HUES48 (cell line): ENCODE measurements around the gene CFAP54.

Experiments used
- H3K27ac ChIP-seq: one replicate; pipeline ENCODE4 v1.7.0; 2013; ENCODE audit warnings: low read depth, low read length, inconsistent platforms
- H3K27me3 ChIP-seq: 2 replicates; pipeline ENCODE4 v1.6.1; 2013; ENCODE audit warnings: mild to moderate bottlenecking, low read length; ENCODE audit not compliant: control insufficient read depth, insufficient read depth
- H3K36me3 ChIP-seq: 2 replicates; pipeline ENCODE4 v1.6.1; 2013; ENCODE audit warnings: low read length; ENCODE audit not compliant: control insufficient read depth, insufficient read depth
- H3K4me1 ChIP-seq: 2 replicates; pipeline ENCODE4 v1.6.1; 2013; ENCODE audit warnings: mild to moderate bottlenecking, low read length; ENCODE audit not compliant: control insufficient read depth, insufficient read depth
- H3K4me3 ChIP-seq: 2 replicates; pipeline ENCODE4 v1.5.1; 2013; ENCODE audit warnings: mild to moderate bottlenecking, low read depth, low read length
- H3K9ac ChIP-seq: 2 replicates; pipeline ENCODE4 v1.6.1; 2013; ENCODE audit warnings: mild to moderate bottlenecking, low read depth, low read length, moderate library complexity
- H3K9me3 ChIP-seq: 2 replicates; pipeline ENCODE4 v1.6.1; 2013; ENCODE audit warnings: low read length; ENCODE audit not compliant: control insufficient read depth, insufficient read depth

The CFAP54 gene

DNA sequence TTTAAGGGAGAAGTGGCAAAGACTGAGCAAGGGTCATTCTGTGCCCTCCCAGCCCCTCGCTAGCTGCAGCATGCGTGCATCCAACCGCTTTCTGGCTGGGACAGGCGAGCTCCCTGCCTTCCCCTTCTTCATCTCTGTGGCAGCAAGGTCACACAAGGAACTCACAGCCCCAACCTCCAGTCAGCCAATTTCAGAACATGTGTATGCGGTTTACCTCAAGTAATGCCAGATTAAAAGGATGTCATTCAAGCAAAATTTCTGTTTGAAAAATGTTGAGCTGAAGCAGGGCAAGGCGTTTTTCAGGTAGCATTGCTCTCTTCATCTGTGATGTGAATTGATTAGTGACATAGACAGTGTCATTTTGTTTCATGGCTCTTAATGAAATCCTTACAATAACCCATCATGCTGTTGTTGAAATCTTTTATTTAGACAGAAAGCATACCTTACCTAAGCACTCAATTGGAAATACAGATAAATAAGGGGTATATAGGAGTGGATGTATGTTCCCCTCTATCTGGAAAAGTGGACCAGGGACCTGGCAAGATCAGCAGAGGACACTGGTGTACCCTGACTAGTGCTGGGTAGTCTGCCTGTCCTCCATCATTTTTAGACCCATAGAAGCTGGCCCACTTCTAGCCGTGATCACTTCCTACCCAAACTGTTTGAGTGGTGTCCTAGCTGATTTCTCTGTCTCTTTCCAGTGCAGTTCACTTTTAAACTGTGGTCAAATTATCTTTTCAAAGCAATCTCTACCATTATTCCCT lies 334.9 kb downstream of the CFAP54 start:
- no peak overlapping the region for H3K27ac ChIP-seq
- H3K9me3 ChIP-seq = no peaks in the 10 kb centered on the region
- H3K4me3 ChIP-seq = no peak overlapping the region
- no peaks in the 10 kb centered on the region for H3K27me3 ChIP-seq
- H3K36me3 ChIP-seq = no peaks in the 10 kb centered on the region
- H3K9ac ChIP-seq = no peak overlapping the region
- no peaks in the 10 kb centered on the region for H3K4me1 ChIP-seq

DNA sequence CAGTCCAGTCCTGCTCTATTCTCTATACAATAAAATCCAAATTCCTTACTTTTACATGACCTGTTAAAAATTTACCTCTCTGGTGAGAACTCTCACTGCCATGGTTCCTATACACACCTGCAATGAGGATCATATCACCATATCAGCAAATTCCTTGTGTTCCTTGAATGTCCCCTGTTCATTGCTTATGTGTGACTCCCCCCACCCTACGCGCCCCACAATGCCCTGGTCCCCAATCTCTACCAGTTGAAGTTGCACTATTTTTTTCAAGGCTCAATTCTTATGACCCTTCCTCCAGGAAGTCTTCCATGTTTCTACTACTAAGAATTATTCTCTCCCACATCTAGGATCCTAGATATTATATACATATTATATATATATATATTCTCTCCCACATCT lies 335.5 kb downstream of the CFAP54 start:
- Histone ChIP-seq H3K4me3 (no peak overlapping the region), H3K27ac (no peak overlapping the region)

DNA sequence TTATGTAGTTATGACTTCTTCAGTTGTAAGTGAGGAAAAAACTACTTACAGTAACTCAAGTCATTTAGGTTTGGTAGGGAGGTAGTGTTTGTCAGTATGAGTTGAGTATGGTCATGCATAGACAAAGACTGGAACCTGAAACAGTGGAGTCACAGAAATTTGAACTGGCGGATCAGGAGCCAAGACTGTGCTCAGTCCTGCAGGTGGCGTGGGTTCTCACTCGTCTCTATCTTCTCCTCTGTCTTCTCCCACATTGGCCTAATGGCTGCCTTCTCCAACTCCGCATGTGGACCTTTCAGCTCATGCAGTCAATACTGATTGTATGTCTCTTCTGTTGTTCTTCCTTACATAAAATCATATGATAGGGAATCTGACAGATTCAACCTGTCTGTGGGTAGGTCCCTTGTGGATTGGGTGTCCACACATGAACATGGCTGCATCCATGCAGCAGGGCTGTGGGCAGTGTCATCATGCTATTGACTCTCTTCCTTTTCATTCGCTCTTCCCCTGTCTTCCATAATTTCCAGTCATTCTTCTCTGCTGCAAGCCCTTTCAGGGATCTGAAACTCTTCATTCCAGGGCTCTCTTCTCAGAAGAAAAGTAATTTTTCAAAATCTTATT lies 338.9 kb downstream of the CFAP54 start:
- Histone ChIP-seq H3K4me3 (no peak overlapping the region), H3K9ac (no peak overlapping the region), H3K27me3 (no peaks in the 10 kb centered on the region), H3K4me1 (no peaks in the 10 kb centered on the region), H3K9me3 (no peaks in the 10 kb centered on the region), H3K27ac (no peak overlapping the region), H3K36me3 (no peaks in the 10 kb centered on the region)

More for the DNA sequence above, 335.5 kb downstream of the CFAP54 start:
- no peak overlapping the region for H3K9ac ChIP-seq
- H3K36me3 ChIP-seq = no peaks in the 10 kb centered on the region
- H3K27me3 ChIP-seq = no peaks in the 10 kb centered on the region
- H3K4me1 ChIP-seq = no peaks in the 10 kb centered on the region
- H3K9me3 ChIP-seq = no peaks in the 10 kb centered on the region

DNA sequence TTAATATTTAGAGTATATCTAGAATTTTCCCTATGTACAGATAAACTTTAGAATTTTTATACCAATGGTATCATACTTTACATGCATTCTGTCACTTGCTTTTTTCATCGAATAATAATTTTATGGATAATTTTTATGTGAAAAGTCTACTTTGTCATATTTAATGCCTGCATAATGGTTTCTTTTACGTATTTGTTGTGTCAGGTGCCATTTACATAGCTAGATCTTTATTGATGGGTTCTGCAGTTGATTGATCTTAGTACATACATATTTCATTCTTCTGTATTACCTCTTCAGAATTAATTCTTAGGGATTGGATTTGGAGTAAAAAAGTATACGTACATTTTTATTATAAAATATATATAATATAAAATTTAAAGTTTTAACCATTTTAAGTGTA lies 340.0 kb downstream of the CFAP54 start:
- no peak overlapping the region for H3K4me3 ChIP-seq
- H3K27ac ChIP-seq = no peak overlapping the region
- no peak overlapping the region for H3K9ac ChIP-seq
- no peaks in the 10 kb centered on the region for H3K27me3 ChIP-seq
- H3K9me3 ChIP-seq = no peaks in the 10 kb centered on the region
- H3K36me3 ChIP-seq = no peaks in the 10 kb centered on the region
- H3K4me1 ChIP-seq = no peaks in the 10 kb centered on the region

DNA sequence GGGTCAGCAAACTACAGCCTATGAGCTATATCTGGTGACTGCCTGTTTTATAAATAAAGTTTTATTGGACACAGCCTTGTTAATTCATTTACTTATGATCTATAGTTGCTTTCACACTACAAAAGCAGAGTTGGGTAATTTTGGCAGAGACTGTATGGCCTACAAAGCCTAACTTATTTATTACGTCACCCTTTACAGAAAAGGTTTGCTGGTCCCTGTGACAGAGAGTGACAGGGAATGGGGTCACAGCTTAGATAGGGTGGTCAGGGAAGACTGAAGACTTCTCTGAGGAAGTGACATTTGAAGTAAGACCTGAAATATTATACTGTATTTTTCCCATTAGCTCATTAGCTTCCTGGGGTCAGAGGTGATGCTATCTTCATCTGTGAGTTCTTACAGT lies 342.0 kb downstream of the CFAP54 start:
- no peaks in the 10 kb centered on the region for H3K27me3 ChIP-seq
- H3K9me3 ChIP-seq = no peaks in the 10 kb centered on the region
- no peak overlapping the region for H3K4me3 ChIP-seq

DNA sequence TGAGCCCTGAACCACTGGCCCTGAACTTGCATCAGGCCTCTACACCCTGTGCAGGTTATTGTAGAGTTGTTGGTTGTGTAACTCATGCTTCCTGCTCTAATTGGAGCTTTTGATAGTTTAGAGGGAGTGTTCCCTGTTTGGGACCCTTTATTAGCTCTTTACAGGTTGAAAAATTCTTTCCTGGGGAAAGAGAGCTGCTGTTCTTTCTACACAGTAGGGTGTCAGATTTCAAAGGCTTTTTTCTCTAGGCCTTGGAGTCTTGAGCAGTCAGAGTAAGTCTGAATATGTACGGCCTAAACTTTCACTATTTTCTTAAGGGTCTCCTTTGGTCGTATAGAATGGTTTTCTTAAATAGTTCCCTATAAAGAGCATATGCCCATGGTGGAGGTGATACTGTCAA lies 356.9 kb downstream of the CFAP54 start:
- Histone ChIP-seq H3K4me3 (no peak overlapping the region), H3K27ac (no peak overlapping the region), H3K9ac (no peak overlapping the region), H3K9me3 (no peaks in the 10 kb centered on the region), H3K27me3 (no peaks in the 10 kb centered on the region), H3K4me1 (peaks cover 9% of the 10 kb centered on the region), H3K36me3 (no peaks in the 10 kb centered on the region)

More for the DNA sequence above, 342.0 kb downstream of the CFAP54 start:
- Histone ChIP-seq H3K27ac (no peak overlapping the region), H3K36me3 (no peaks in the 10 kb centered on the region), H3K4me1 (no peaks in the 10 kb centered on the region), H3K9ac (no peak overlapping the region)

DNA sequence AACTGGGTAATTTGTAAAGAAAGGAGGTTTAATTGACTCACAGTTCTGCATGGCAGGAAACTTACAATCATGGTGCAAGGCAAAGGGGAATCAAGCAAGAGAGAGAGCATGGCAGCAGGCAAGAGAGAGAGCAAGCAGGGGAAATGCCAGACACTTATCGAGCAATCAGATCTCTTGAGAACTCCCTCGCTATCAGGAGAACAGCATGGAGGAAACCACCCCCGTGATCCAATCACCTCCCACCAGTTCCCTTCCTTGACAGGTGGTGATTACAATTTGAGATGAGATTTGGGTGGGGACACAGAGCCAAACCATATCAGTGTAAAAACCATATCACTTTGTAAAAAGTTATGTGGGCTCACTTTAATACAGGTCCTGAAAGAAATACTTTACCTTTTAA lies 361.3 kb downstream of the CFAP54 start:
- Histone ChIP-seq H3K36me3 (no peaks in the 10 kb centered on the region), H3K27ac (no peak overlapping the region), H3K4me3 (no peak overlapping the region), H3K4me1 (peaks cover 9% of the 10 kb centered on the region), H3K9ac (no peak overlapping the region), H3K27me3 (no peaks in the 10 kb centered on the region), H3K9me3 (no peaks in the 10 kb centered on the region)

DNA sequence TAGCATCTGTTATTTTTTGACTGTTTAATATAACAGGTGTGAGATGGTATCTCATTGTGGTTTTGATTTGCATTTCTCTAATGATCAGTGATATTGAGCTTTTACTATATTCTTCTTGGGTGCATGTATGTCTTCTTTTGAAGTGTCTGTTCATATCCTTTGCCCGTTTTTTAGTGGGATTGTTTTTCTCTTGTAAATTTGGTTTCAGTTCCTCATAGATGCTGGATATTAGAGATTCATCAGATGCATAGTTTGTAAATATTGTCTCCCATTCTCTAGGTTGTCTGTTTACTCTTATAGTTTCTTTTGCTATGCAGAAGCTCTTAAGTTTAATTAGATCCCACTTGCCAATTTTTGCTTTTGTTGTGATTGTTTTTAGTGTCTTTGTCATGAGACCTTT lies 368.8 kb downstream of the CFAP54 start:
- Histone ChIP-seq H3K27me3 (no peaks in the 10 kb centered on the region), H3K9me3 (no peaks in the 10 kb centered on the region), H3K27ac (no peak overlapping the region), H3K9ac (no peak overlapping the region), H3K4me3 (no peak overlapping the region), H3K36me3 (no peaks in the 10 kb centered on the region), H3K4me1 (peaks cover 11% of the 10 kb centered on the region)

DNA sequence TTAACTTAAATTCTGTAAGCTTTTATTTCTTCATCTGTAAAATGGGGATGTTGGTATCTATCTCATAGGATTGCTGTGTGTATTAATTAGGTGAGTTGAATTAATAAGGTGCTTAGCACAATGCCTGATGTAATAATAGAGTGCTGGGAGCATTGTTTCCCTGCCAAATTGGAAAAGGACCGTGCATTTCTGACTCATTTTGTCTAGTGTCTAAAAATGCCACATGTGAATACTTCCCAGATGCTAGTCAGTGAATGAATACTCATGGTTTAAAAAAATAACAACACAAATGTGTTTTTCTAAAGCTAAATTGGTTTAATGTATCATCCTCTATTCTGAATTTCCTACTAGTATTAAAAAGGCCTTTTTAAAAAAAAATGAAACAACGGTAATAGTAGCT lies 372.3 kb downstream of the CFAP54 start:
- Histone ChIP-seq H3K9me3 (no peaks in the 10 kb centered on the region), H3K27ac (no peak overlapping the region), H3K36me3 (no peaks in the 10 kb centered on the region)

DNA sequence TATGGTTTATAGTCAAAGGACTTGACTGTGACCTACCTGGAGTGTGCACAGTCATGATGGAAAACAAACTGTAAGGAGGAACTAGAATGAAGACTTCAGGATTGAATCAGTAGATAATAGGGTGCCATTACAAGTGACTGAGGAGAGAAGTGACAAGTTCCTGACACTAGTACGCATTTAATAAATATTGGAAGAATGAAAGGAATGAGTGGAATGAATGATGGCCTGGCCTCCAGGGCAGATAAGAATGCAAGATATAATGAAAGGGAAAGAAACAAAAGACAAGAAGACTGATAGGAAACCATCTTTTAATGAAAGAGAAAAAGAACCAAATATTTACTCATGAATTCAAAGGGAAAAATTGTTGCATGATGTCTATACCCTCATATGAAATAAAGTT lies 372.9 kb downstream of the CFAP54 start:
- Histone ChIP-seq H3K36me3 (no peaks in the 10 kb centered on the region), H3K27me3 (no peaks in the 10 kb centered on the region), H3K4me1 (peaks cover 11% of the 10 kb centered on the region), H3K9me3 (no peaks in the 10 kb centered on the region), H3K4me3 (no peak overlapping the region), H3K27ac (no peak overlapping the region), H3K9ac (no peak overlapping the region)

More for the DNA sequence above, 372.3 kb downstream of the CFAP54 start:
- Histone ChIP-seq H3K4me1 (peaks cover 11% of the 10 kb centered on the region), H3K9ac (no peak overlapping the region), H3K27me3 (no peaks in the 10 kb centered on the region), H3K4me3 (no peak overlapping the region)

DNA sequence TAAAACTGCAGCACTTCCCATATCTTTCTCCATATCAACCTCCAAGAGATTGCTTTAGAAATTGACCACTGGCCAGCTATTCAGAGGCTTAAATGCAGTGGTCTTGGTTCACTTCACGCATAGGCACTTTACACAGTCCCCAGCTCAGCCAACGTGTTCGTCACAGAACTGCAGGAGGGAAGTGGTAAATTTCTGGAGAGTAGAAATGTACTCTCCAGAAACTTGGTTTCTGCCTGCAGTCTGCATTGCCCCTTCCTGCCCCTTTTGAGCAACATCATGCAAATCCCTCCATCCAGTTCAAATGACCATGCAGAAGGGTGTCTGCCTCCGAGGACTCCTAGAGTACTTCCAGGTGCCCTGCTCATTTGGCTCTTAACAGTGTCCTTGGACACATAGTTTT lies 375.0 kb downstream of the CFAP54 start:
- Histone ChIP-seq H3K27me3 (no peaks in the 10 kb centered on the region), H3K27ac (no peak overlapping the region), H3K4me1 (peaks cover 11% of the 10 kb centered on the region), H3K4me3 (no peak overlapping the region), H3K36me3 (no peaks in the 10 kb centered on the region), H3K9ac (no peak overlapping the region), H3K9me3 (no peaks in the 10 kb centered on the region)
